ENCODE measurements around the gene AZIN2.
"Not testable (repeated sequence)": the region's sequence is repeated elsewhere in the genome, so short reads cannot be mapped to it uniquely, and the experiment has no call there.

The AZIN2 gene

DNA sequence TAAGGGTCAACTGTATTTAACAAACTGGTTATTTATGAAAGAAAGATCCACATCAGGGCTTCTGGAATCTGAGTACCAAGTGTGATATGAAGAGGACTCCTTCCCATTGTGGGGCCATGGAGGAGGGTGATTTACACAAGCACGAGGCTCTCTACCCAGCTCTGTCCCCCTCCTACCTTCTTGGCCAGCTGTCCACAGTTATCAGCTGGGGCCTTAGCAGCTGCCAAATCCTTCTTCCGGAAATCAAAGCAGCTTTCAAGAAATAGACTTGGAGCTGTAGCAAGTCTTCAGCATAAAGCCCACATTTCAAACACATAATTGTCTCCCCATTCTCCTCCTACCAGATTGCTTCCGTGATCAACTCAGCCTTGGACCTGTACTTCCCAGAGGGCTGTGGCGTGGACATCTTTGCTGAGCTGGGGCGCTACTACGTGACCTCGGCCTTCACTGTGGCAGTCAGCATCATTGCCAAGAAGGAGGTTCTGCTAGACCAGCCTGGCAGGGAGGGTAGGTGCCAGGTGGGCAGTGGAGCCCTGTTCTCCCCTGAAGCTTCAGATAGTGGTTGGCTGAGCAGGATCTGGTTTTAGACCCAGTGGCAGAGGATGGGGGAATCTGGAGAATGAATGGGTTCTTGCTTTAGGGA, 15.5 kb downstream of the AZIN2 start:
- DNase-seq = no peak

DNA sequence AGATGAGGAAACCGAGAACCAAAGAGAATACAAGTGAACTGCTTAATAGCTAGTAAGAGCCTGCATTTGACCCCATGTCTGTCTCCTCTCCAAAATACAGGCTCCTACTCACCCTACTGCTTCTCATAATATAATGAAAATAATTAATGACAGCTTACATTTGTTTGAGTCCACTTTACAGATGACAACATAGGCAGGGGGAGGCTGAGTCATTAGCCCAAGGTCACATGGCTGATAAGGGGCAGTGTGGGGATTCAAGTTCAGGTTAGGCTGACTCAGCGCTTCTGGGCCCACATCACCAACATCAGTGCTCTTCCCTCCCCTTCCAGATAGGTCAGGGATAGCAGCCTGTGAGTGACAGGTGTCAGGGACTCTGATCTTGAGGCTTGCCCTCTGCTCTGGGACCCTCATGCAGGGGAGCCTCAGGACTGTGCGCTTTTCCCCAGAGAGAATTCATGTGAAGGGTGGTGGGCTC, 16.2 kb downstream of the AZIN2 start:
- DNase-seq = no peak

- DNase-seq = no peak
Measured at GRCh38 chr1:33097762-33098161, 16.8 kb downstream of the AZIN2 start.

GRCh38 chr1:33098371-33098770, 17.4 kb downstream of the AZIN2 start:
- no peak for DNase-seq

GRCh38 chr1:33099290-33100118, 18.6 kb downstream of the AZIN2 start:
- peak; percentile 92 for DNase-seq

DNA sequence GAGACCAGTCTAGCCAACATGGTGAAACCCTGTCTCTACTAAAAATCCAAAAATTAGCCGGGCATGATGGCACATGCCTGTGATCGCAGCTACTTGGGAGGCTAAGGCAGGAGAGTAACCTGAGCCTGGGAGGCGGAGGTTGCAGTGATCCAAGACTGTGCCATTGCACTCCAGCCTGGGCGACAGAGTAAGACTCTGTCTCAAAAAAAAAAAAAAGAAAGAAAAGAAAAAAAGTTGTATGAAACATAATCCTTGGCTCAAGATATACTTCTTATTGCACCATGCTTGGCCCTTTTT, 19.1 kb downstream of the AZIN2 start:
- not testable (repeated sequence) for DNase-seq

DNA sequence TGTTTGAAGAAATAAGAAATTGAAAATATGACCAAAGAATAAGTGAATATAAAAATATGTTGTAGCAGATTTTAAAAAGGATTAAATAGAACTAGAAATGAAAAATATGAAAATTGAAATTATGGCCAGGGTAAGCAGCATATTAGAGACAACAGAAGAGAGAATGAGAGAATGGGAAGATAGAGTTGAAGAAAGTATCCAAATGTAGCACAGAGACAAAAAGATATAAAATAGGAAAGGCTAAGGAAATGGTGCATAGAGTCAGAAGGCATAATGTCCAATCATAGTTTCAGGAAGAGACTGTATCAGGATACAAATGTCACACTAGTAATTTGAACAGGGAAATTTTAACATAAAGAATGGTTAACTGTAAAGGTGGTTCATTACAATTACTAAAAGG, 29.5 kb downstream of the AZIN2 start:
- no peak for DNase-seq

GRCh38 chr1:33111965-33112364, 31.0 kb downstream of the AZIN2 start:
- no peak for DNase-seq

GRCh38 chr1:33117440-33118085, 36.6 kb downstream of the AZIN2 start:
- no peak for DNase-seq

GRCh38 chr1:33118274-33118673, 37.3 kb downstream of the AZIN2 start:
- DNase-seq = no peak

GRCh38 chr1:33119050-33119449, 38.1 kb downstream of the AZIN2 start:
- DNase-seq = no peak

- no peak for DNase-seq
Measured at GRCh38 chr1:33119532-33120217, 38.7 kb downstream of the AZIN2 start.

DNA sequence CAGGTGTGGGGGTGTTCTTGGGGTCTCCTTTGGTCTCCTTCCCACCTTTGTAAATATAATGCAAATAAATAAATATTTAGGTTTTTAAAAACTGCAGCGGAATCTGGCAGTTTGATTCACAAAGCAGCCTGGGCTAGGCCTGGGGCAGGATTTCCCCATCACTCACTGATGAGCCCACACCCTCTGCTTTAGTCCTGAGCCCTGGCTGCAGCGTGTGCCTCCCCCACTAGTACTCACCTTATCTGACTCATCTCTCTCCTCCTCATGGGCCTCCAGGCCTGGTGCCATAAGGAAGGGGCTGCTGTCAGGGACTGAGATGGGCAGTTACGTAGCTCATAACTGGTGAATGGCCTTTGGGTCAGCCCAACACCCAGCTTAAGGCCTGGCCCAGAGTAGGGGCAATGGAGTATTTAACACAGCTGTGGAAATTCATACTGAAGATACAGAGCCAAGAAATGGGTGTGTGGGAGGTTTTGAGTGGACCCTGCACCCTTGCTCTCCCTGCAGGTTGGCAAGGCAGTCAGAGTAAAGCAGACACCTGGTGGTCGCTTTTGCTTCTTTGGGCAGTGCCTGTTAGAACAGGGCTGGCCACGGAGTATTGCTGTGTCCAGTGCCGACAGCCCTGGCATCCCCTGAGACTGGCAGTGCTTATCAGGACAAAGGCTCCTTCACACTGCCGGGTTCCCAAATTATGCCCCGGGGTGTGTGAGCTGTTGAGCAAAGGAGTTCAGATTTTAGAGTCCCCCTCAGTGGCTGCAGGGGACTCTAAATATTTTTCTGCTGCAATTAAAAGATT, 39.7 kb downstream of the AZIN2 start:
- DNase-seq = no peak

DNA sequence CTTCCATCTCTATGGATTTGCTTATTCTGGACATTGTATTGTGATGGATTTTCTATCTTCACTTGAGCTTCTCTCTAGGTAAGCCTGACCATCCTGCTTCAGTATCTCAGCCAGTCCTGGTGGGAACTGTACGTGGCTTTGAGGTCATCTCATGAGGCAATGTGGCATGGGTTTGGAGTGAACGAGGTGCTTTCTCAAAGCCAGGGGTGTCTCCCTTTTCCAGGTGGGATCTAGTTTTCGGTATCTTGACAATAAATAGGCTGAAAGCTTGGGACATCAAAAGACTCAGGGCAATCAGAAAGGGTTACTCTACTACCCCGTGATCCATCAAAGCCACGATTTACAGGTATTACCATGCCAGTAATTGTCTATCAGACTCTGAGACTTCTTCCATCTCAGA, 40.8 kb downstream of the AZIN2 start:
- no peak for DNase-seq

GRCh38 chr1:33122483-33123178, 41.7 kb downstream of the AZIN2 start:
- DNase-seq = no peak

DNA sequence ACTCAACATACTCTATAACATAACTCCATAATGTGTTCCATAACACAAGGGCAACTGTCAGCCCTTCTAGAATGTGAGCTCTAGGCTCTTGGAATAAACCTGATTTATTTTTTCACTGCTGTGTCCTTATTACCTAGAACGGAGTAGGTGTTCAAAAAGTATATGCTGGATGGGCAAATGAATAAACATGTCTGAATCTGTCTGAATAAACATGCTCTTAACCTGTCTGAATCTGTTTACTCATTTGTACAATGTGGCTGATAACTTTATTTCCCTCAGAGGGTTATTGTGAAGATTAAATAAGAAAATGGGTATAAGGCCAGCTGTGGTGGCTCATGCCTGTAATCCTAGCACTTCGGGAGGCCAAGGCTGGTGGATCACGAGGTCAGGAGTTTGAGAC, 42.3 kb downstream of the AZIN2 start:
- no peak for DNase-seq

DNA sequence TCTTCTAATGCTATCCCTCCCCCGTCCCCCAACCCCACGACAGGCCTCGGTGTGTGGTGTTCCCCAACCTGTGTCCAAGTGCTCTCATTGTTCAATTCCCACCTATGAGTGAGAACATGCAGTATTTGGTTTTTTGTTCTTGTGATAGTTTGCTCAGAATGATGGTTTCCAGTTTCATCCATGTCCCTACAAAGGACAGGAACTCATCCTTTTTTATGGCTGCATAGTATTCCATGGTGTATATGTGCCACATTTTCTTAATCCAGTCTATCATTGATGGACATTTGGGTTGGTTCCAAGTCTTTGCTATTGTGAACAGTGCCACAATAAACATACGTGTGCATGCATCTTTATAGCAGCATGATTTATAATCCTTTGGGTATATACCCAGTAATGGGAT, 43.7 kb downstream of the AZIN2 start:
- not testable (repeated sequence) for DNase-seq

DNA sequence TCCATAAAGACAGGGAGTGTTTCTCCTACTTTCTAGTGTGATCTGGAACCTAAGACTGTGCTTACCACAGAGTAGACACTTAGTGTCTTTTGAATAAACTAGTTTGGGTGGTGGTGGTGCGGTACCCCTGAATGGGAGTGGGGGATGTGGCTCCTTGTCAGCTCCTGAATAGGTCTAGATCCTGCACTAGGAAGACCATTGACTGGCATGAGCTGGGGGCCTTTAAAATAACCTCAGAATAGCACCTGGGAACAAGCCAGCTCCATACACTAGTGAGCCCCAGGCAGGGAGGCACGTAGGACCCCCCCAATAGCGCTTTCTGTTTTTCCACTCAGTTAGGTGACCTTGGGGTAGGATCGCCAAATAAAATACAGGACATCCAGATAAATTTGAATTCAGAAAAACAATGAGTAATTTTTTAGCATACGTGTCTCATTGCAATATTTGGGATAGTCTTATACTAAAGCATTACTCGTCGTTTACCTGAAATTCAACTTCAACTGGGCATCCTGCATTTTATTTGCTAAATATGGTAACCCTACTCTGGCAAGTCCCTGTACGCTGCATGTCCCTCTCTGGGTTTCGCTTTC, 45.6 kb downstream of the AZIN2 start:
- no peak for DNase-seq

DNA sequence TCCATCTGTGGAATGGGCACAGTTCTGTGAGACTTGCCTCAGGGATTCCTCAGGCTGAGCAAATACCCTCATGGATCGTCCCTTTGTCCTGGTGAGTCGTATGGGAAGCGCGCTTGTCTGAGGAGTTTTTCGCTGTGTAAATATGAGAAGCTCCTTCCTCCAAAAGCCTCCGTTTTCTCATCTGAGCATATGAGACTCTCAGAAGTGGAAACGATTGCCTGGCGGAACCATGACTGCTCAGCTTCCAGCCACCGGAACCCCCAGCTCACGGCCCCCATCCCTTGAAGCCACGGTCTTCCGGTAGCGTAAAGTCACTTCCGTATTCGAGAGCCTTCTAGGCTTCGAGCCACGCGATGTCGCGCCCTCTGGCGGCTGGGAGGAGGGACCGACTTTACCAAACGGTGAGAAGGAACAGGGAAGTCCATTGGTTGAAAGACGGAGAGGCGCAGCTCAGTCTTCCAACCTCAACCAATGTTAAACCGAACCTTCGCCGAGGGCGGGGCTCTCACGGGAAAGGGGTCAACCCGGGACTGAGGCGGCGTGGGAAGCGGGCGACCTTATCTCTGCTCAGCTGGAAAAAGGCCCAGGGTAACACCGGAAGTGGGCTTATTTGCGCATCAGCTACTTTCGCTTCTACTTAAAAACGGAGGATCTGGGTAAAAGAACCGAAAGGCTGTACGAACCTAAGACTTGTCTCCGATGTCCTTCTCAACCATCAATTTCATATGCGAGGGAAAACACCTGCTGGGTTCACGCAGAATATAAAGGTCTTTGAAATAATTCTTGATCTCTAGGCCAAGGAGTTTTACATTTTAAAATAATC, 46.3 kb downstream of the AZIN2 start:
- DNase-seq = peak; percentile 93

GRCh38 chr1:33128781-33129180, 47.8 kb downstream of the AZIN2 start:
- no peak for DNase-seq

DNA sequence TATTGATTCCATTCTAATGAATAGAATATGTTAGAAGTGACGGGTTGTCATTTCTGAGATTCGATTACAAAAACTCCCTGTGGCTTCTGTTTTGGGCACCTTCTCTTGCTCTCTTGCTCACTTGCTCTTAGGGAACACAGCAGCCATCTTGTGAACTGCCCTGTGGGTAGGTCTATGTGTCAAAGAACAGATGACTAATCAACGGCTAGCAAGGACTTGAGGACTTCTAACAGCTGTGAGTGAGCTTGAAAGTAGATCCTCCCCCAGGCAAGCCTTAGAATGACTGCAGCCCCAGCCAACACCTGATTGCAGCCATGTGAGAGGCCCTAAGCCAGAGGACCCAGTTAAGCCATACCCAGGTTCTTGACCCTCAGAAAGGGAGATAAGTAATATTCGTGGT, 49.3 kb downstream of the AZIN2 start:
- no peak for DNase-seq

Measured in GOT3 (cell line).